ENCODE data around the gene APBA2.

Gene APBA2

DNA sequence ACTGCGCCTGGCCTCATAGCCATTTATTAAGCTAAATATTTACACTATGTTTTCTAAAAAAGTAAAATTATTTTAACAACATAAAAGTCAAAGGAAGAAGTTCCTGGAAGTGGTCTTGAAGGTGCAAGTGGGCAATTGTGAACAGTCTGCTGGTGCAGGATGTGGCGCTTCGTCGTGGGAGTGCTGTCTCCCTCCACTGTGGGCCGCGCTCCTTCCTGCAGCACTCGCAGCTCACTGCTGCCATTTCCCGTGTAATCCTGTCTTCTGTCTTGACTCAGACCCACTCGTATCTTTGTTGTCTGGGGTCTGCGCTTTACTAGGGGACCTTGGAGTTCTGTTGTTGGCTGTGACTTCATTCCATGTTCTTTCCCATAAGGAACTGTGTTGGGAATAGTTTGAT, 56.3 kb downstream of the APBA2 start:
- no peak for DNase-seq

DNA sequence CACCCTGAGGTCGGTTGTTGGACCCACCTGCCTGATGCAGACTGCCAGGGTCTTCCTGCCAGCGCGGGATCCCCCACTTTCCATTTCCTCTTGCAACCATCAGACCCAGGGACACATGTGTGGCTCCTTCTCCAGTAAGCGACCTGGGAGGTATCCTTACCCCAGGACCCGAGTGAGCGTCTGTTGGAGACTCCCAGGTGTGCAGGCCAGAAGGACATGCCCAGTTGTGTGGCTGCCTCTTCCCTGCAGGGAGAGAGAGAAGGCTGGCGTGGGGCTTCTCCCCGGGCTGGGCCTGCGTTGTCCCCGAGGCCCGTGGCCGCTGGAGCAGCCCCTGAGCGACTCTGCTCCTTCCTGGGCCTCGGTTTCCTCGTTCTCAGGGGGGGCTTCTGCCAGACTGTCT, 56.8 kb downstream of the APBA2 start:
- no peak for DNase-seq

DNA sequence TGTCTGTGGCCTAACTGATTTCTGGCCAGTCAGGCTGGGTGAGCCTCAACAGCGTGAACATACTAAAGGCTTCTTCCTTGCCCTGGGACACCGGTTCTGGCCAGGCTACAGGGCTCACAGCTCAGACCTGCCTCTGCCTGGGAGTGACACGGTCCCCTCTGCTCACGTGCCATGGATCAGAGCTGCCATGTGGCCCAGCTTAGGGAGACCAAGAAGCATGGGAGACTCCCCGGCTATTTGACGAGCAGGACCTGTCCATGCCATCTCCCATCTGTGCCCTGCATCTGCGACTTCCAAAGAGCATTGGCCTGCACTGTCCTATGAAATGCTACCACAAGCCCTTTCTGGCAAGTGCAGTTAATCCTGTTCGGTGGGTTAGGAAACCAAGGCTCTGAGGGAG, 57.4 kb downstream of the APBA2 start:
- no peak for DNase-seq

DNA sequence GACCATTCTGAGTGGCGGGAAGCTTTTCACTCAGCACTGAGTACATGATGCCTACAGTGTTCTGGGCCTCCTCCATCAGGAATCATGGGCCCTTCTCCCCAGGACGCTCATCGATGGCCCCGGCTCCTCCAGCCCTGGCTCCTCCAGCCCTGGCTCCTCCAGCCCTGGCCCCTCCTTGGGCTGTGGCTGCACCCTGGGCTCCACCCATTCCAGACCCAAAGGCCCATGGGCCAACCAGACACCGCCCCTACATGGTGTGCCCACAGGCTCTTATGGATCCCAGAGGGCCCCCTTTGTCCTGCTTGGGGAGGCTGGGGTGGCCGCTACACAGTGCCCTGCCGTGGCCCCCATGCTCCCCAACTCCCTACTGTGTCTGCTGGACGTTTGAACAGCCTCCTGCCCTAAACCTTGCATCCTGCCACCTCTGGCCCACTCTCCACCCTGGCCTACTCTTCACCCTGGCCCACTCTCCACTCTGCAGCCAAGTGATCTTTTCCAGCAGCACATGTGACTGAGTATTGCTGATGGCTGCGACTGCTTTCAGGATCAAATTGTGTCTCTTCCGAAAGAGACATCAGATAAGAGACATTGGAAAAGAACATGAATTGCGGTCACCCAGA, 57.9 kb downstream of the APBA2 start:
- no peak for DNase-seq

DNA sequence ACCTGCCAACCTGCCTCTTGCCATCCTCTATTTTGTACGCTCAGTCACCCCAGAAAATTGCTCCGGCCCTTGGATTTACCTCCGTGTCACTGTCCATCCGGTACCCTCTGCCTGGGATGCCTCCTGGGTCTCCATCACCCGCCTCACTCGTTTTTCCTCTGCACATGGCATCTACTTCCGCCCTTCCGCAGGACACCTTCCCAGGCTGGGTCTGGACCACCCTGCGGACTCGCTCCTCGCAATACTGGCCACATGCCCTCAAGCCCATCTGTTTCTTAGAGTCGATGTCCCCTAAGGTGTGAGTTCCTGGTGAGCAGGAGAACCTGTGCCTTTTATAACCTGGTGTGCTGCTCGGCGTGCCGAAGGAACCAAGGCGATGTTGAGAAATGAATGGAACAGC, 58.5 kb downstream of the APBA2 start:
- DNase-seq: no peak

GRCh38 chr15:28944696-28945300, 59.0 kb downstream of the APBA2 start:
- DNase-seq: no peak

DNA sequence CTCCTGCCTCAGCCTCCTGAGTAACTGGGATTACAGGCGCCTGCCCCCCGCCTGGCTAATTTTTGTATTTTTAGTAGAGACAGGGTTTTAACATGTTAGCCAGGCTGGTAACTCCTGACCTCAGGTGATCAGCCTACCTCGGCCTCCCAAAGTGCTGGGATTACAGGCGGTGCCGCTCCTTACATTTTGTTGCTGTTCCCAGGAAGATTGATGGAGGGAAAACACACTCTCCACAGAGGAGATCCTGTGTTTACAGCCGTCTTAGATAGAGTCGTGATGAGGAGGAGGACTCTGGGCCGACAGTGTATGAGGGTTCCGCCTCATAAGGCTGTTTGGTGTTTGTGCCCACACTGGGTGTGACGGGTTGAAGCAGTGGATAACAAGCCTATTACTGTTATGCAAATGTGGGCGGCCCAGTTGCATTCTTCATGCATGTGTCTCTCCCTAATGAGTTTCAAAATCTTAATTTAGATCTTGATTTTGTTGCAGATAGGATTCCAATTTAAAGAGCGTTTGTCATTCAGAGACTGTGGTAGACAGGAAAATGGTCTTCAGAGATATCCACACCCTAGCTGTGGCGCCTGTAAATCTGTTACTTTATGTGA, 60.0 kb downstream of the APBA2 start:
- DNase-seq: no peak

GRCh38 chr15:28946803-28947202, 61.0 kb downstream of the APBA2 start:
- no peak for DNase-seq

DNA sequence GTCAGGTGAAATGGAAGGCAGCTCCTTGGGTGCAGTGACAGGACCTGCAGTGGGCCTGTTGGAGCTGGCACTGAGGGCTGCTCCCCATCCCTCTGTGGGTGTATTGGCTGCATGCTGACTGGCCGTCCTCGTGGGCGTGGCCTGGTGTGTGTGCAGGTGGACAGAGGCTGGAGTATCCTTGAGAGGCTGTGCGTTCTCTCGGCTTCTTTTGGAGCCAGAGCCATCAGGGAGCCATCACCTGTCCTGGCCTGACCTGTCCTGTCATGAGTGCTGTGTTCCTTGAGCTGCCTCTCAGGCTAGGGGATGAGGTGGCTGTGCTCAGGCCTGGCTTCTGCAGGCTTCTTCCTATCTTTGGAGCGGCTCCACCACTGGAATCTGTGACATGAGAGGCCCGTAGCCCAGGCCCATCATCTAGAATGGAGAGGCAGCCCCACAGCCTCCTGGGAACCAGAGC, 61.5 kb downstream of the APBA2 start:
- no peak for DNase-seq

GRCh38 chr15:28948036-28948435, 62.3 kb downstream of the APBA2 start:
- no peak for DNase-seq

DNA sequence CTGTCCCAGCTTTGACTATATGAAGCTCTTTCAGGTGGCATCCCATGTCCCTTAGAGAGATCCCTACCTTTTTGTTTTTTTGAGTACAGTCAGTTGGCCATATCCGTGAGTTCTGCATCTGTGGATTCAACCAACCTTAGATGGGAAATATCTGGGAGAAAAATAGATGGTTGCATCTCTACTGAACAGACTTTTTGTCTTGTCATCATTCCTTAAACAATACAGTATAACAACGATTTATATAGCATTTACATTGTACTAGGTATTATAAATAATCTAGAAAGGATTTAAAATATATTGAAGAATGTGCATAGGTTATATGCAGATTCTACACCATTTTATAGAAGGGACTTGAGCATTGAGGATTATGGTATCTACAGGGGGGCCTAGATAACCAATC, 65.1 kb downstream of the APBA2 start:
- DNase-seq: no peak

DNA sequence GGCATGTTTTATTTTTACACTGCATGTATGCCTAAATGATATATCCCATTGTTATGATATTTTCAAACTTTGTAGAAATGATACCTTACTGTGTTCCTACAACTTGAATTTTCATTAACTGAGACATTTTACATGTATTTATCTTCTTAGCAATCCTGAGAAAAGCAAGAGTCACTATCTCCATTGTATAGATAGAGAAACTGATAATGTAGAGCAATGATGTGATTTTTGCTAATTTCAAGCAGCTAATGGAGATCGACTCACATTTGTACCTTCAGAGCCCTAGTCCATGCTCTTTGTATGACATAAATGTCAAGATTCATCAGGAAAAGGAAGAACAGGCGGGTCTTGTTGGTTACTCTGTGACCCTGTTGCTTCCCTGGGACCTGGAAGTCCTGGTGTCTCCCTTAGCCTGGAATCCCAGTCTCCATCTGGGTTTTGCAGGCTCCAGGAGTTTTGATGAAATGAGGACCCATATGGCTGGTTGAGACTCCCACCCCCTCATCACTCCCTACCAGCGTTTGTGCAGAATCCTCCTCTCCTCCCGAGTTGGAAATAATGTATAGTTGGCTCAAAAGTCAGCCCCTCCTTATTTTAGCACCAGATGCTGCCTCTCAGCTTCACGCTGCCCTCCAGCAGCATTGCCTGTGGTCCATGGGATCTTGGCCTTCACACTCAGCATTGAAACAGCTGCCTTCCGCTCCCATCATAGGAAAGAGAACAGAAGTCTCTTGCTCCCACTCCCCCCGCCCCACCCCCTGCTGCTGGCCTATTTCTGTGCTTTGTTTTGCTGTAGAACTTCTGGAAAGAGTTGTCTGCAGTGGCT, 67.1 kb downstream of the APBA2 start:
- DNase-seq: no peak

DNA sequence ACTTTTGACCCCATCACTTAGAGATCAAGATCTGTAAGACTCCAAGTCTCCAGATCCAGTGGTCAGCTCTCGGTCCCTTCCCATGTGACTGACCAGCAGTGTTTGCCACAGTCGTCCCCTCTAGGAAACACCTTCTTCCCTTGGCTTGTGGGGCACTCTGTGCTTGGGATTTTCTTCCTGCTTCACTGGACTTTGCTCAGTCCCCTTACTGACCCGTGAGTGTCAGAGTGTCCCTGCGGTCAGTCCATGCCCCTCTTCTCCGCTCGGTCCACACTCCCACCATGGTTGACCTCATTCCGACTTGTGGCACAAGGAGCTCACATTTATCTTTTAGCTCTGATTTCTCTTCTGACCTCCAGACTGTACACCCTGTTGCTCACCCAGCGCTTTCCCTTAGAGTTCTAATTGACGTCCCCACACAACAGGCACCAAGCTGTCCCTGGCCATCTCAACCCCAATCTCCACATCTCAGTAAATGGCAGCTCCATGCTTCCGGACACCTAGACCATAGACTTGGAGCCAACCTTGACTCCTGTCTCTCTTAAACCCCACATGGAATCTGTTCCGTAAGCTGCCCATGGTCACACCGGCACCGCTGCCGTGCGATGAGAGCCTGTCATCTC, 67.9 kb downstream of the APBA2 start:
- DNase-seq: no peak

GRCh38 chr15:28954466-28955159, 68.8 kb downstream of the APBA2 start:
- no peak for DNase-seq

DNA sequence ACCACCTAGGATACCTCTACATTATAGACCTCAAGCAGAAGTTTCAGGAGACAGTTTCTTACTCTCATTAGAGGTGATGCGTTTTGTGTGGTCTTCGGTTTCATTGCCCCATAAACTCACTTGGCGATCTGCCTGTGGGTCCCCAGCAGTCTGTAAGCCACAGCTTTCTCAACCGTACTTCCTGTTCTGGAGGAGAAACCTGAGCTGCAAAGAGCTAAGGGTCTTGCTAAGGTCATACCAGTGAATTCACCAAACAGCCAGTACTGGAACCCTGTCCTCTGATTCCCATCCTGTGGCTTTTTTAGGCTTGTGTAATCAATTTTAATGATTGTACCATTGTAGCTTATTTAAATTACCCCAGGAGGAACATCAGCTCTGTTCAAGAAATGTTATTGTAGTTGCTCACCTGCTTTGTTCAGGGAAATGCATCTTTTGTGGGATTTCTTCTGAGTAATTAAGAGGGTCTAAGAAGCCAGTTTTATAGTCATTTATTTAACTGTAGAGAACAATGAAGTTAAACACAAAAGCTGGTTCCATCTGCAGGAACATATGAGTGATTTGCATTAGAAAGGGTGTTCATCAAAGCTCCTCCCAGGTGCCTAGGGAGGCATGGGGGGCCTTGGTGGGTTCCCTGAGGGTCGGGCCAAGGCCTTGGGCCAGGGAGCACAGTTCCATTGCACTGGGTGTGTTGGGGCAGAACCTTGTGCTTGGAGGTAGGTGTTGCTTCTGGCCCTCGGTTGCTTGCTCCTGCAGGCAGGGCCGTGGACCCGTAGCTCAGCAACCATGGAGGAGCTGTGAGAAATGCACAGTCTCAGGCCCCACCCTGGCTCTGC, 69.6 kb downstream of the APBA2 start:
- peak; percentile 89 for DNase-seq

GRCh38 chr15:28955993-28956421, 70.2 kb downstream of the APBA2 start:
- peak; percentile 92 for DNase-seq

GRCh38 chr15:28956491-28956890, 70.7 kb downstream of the APBA2 start:
- no peak for DNase-seq

DNA sequence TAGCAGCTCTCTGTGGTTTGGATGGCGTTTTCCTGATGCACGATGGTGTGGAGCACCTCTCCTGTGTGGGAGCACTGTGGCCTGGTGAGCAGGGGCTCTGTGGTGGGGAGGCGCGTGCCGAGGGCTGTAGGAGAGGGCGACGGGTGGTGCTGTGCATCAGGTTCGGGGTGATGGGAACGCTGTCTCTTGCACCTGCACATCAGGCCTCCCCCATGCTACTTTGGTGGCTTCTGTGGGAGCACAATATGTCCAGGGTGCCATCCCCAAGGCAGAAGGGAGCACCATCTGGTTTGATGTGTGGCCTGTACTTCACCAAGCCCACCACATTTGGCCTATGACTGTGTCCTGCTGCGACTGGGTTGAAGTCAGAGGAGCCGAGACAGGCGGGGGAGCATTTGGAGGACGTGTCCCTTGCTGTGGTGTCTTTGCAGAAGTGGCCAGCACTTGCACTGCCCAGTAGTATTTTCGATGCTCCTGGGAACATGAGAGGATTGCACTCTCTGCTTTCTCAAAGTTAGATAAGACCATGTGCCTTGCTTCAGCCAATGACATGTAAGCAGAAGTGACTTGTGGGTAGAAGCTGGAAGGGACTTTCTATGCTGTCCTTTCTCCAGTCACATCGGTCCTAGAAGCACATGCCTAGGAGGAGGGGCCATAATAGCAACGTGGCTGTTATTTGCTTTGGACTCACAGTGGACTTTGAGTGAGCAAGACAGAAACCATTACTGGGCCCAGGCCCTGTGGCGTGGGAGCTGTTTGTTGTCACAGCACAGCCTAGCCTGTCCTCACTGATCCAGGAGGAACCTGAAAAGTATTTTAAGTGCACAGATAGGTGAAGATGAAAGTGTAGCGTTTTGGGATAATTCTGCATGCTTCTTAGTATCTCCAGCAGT, 72.1 kb downstream of the APBA2 start:
- DNase-seq: peak; percentile 32

GRCh38 chr15:28959326-28959725, 73.6 kb downstream of the APBA2 start:
- DNase-seq: no peak

DNA sequence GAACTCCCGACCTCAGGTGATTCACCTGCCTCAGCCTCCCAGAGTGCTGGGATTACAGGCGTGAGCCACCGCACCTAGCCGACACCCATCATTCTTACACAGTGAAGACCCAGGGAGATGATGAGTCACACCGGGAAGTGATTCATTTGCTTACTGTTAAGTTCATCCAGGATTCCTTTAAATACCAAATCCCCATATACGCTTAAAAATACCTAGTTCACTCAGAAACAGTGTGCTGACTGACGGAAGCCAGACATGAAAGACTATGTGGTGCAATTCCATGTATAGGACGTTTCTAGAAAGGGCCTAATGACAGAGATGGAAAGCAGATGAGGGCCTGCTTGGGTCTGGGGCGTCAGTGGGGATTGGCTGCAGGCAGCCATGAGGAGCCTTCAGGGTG, 75.2 kb downstream of the APBA2 start:
- no peak for DNase-seq

GRCh38 chr15:28961391-28961790, 75.6 kb downstream of the APBA2 start:
- DNase-seq: no peak
